Testis (tissue), 2 donors: ENCODE data around the gene ORC6.

Experiments used
- POLR2A ChIP-seq: fragments of 450-650 bp; IDR thresholded peaks from one replicate; pipeline ENCODE4 v1.6.1; 2017; ENCODE audit warnings: antibody characterized with exemption, mild to moderate bottlenecking, moderate library complexity
- TF ChIP-seq, protein P1 (sequence below), 3 experiments: fragments of 450-650 bp in 2 of 3; fragments of 200-600 bp in 1 of 3; sonication (generic) in 1 of 3; IDR thresholded peaks; one replicate each; pipeline ENCODE4 v1.5.1; 2016 to 2019; ENCODE audit warnings: antibody characterized with exemption in 3 of 3, mild to moderate bottlenecking in 2 of 3, moderate library complexity in 1 of 3

DNA sequence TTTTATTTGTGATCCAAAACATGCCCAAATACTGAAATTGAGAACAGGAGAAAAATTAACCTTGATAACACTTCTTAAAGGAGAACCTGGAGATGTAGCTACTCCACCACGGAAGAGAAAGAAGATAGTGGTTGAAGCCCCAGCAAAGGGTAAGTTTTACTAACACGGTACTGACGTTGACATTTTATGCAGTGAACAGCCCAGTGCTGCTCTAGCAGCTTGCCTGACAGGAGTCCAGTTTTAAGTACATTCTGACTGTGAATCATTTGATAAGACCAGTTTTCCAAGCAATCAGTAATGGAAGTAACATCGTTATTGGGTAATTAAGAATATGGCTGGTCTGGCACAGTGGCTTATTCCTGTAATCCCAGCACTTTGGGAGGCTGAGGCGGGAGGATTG, 6.5 kb downstream of the ORC6 start:
- TF ChIP-seq, protein P1, sequence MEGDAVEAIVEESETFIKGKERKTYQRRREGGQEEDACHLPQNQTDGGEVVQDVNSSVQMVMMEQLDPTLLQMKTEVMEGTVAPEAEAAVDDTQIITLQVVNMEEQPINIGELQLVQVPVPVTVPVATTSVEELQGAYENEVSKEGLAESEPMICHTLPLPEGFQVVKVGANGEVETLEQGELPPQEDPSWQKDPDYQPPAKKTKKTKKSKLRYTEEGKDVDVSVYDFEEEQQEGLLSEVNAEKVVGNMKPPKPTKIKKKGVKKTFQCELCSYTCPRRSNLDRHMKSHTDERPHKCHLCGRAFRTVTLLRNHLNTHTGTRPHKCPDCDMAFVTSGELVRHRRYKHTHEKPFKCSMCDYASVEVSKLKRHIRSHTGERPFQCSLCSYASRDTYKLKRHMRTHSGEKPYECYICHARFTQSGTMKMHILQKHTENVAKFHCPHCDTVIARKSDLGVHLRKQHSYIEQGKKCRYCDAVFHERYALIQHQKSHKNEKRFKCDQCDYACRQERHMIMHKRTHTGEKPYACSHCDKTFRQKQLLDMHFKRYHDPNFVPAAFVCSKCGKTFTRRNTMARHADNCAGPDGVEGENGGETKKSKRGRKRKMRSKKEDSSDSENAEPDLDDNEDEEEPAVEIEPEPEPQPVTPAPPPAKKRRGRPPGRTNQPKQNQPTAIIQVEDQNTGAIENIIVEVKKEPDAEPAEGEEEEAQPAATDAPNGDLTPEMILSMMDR (IDR thresholded peaks at IDR 0.05): no peak
- TF ChIP-seq POLR2A: no peak
